GM13977 (cell line): ENCODE results near the gene ZMIZ1.
"Not testable (repeated sequence)": the region's sequence is repeated elsewhere in the genome, so short reads cannot be mapped to it uniquely, and the experiment has no call there.

Experiments used
- DNase-seq: peaks from one replicate; pipeline ENCODE4 v3.0.0; 2012; ENCODE audit warnings: low spot score
- in situ Hi-C: fragments of 300-500 bp; cut with MboI; formaldehyde crosslinking; loops from one replicate; pipeline ENCODE4 v1.12.0; 2022; ENCODE audit warnings: low sequenced_read_pairs, low pct_unique_long_range_greater_than_20kb, mixed read lengths, inconsistent platforms; ENCODE audit not compliant: unreplicated experiment
- TF ChIP-seq, protein P1 (sequence below): IDR thresholded peaks from 2 replicates; pipeline ENCODE4 v1.5.1; 2012; ENCODE audit warnings: mild to moderate bottlenecking, control low read depth; ENCODE audit not compliant: insufficient read depth; ENCODE audit errors: extremely low read depth, missing control alignments

Gene ZMIZ1

DNA sequence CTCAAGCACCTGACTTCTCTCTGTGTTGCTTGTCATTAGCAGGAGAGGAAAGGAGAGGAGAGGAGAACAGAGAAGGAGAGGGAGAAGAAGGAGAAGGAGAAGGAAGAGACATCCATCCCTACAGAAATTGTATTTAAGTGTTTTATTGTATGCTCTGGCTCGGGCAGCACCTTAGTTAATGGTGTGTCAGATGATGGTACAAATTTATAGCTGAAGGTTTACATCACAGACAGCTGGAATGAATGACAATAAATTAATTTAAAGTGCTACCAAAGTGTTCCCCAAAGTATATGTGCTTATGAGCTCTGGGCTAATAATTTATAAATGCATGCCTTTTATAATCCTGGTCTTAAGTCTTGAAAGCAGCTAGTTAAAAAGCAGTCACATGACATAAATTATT, 38.1 kb upstream of the ZMIZ1 start:
- in situ Hi-C loops: no loop called here
- TF ChIP-seq, protein P1, sequence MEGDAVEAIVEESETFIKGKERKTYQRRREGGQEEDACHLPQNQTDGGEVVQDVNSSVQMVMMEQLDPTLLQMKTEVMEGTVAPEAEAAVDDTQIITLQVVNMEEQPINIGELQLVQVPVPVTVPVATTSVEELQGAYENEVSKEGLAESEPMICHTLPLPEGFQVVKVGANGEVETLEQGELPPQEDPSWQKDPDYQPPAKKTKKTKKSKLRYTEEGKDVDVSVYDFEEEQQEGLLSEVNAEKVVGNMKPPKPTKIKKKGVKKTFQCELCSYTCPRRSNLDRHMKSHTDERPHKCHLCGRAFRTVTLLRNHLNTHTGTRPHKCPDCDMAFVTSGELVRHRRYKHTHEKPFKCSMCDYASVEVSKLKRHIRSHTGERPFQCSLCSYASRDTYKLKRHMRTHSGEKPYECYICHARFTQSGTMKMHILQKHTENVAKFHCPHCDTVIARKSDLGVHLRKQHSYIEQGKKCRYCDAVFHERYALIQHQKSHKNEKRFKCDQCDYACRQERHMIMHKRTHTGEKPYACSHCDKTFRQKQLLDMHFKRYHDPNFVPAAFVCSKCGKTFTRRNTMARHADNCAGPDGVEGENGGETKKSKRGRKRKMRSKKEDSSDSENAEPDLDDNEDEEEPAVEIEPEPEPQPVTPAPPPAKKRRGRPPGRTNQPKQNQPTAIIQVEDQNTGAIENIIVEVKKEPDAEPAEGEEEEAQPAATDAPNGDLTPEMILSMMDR: no peak
- no peak for DNase-seq

DNA sequence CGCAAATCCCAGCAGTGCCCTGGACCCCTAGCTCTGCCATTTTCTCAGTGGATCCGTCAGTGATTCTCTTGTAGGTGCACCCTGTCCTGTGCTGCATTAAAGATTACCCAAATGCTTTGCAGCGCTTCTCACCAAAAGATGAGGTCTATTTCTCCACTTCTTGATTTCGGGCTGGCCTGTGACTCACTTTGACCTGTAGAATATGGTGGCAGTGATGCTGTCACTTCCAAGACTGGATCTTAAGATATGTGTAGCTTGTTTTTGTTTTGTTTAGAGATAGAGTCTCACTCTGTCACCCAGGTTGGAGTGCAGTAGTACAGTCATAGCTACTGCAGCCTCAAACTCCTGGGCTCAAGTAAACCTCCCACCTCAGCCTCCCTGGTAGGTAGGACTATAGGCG, 37.0 kb upstream of the ZMIZ1 start:
- in situ Hi-C loops: no loop called here
- DNase-seq: no peak
- TF ChIP-seq, protein P1: no peak

DNA sequence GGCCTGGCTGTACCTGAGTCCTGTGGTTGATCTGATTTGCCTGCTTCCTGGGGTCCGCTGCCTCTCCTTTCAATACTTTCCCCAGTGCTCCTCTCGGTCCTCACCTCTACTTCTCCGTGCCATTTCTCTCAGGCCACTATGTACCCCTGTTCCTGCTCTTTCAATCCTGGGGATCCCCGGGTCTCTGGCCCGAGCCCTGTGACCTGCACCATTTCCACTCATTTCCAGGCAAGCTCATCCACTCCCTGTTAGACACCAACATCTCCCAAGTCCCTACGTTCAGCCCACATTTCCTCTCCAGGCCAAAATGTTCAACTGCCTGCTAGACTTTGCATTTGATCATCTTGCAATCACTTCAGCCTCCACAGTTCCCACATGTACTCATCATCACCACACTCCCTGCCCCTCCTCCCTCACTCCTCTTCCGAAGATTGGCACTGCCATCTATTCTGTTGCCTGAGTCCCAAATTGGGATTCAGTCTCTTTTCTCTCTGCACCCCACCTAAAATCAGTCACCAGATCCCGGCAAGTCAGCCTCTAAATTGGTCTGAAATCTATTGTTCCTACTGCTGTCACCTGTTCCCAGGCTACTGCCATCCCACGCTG, 34.4 kb upstream of the ZMIZ1 start:
- in situ Hi-C loops: no loop called here
- DNase-seq: no peak
- TF ChIP-seq, protein P1: no peak

DNA sequence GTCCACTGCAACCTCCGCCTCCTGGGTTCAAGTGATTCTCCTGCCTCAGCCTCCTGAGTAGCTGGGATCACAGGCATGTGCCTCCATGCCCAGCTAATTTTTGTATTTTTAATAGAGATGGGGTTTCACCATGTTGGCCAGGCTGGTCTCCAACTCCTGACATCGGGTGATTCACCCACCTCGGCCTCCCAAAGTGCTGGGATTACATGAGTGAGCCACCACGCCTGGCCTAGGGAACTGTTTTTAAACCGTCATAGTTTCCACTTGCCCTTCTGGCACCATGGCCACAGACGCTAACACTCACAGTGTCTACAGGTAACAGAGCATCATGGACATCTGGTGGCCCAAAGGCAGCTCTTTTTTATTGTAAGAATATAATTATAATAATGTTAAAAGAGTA, 32.4 kb upstream of the ZMIZ1 start:
- DNase-seq, in situ Hi-C loops: not testable (repeated sequence)

DNA sequence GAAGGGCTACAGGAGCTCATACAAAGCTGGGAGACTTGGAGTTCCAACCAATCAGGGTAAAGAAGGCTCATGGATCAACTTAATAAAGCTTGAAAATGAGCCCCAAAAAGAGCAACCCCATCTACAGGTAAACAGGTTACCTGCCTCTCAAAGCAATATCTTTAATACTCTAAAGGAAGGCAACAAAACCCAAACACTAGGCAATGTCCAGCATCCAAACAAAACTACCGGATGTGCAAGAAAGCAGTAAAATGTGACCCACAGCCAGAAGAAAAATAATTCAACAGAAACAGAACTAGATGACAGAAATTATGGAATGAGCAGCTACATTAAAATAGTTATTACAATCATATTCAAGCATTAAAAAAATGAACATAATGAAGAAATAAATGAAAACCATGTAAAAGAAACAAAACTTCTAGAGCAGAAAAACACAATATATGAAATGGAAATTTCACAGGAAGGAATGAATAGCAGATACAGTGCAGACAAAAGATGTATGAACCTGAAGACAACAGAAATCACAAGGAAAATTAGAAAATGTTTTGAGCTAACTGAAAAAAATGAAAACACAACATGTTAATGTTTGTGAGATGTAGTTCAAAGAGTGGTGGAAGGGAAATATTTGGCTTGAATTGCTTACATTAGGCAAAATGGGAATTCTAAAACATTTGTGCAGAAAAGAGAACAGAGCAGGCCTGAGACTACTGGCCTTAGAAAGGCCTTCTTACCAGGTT, 30.5 kb upstream of the ZMIZ1 start:
- in situ Hi-C loops: no loop called here
- TF ChIP-seq, protein P1: no peak
- no peak for DNase-seq

DNA sequence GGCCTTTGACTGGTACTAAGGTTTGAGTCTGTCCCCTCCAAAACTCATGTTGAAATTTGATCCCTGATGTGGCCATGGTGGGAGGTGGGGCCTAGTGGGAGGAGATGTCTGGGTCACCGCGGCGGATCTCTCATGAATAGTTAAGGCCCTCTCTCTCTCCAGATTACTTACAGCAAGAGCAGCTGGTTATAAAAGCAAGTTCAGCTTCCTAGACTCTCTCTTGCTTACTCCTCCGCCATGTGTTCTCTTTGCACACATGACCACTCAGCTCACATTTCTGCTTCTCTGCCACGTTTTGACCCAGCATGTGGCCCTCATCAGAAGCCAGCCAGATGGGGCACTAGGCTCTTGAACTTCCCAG, 29.9 kb upstream of the ZMIZ1 start:
- DNase-seq: no peak
- TF ChIP-seq, protein P1: no peak
- in situ Hi-C loops: no loop called here

DNA sequence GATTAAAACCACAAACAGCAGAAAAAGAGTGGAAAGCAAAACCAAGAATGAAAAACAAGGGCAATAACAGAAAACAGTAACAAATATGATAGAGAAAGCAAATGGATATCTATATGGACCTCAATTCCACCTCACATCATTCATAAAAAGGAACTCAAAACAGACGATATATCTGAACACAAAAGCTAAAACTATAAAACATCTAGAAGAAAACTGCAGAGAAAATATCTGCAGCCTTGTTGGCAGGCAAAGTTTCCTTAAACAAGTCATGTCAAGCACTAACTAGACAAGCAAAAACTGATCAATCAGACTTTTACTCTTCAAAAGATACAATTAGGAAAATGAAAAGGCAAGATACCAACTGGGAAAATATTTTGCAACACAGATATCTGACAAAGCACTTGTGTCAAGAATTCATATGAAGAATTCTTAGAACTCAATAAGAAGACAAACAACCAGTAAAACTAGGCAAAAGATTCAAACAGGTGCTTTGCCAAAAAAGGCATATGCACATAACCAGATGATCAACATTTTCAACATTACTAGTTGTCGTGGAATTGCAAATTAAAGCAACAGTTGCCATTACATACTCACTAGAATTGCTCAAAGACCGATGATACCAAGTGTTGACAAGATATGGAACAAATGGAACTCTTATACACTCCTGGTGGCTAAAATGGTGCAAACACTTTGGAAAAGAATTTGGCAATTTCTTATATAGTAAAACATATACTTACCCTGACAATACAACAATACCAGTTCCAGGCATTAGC, 25.9 kb upstream of the ZMIZ1 start:
- DNase-seq: no peak
- in situ Hi-C loops: no loop called here
- TF ChIP-seq, protein P1: no peak
